SK-N-MC (cell line): ENCODE data around the gene IFI6.
"Not testable (repeated sequence)": the region's sequence is repeated elsewhere in the genome, so short reads cannot be mapped to it uniquely, and the experiment has no call there.

Source experiments
- DNase-seq: peaks from one replicate; pipeline ENCODE4 v3.0.0-alpha.2; 2011; ENCODE audit warnings: low read depth, low spot score
- H3K27ac ChIP-seq: fragments of 200-600 bp; sonication (generic); 2 replicates; pipeline ENCODE4 v1.5.1; 2016; ENCODE audit warnings: mixed run types
- H3K36me3 ChIP-seq: fragments of 200-600 bp; sonication (generic); 2 replicates; pipeline ENCODE4 v1.6.1; 2017; ENCODE audit warnings: antibody characterized with exemption, low read length, mixed read lengths; ENCODE audit not compliant: insufficient read depth
- H3K4me3 ChIP-seq: fragments of 200-600 bp; sonication (generic); 2 replicates; pipeline ENCODE4 v1.5.1; 2016
- H3K9ac ChIP-seq: fragments of 200-600 bp; sonication (generic); 2 replicates; pipeline ENCODE4 v1.8.0; 2017; ENCODE audit warnings: mixed run types, mixed read lengths; ENCODE audit not compliant: insufficient read length
- H3K9me3 ChIP-seq: fragments of 200-600 bp; sonication (generic); 2 replicates; pipeline ENCODE4 v1.6.1; 2017; ENCODE audit warnings: low read depth, mild to moderate bottlenecking, antibody characterized with exemption, low read length, moderate library complexity, mixed read lengths
- EZH2 ChIP-seq: fragments of 200-600 bp; sonication (generic); IDR thresholded peaks from one replicate; pipeline ENCODE4 v1.6.1; 2017; ENCODE audit warnings: antibody characterized with exemption
- FOXP2 ChIP-seq: optimal IDR thresholded peaks from 2 replicates; pipeline ENCODE3; 2011; ENCODE audit warnings: mild to moderate bottlenecking, moderate library complexity; ENCODE audit not compliant: insufficient read depth; ENCODE audit errors: extremely low read length, control extremely low read depth
- POLR2AphosphoS5 ChIP-seq: IDR thresholded peaks from 2 replicates; pipeline ENCODE4 v1.6.1; 2012; ENCODE audit warnings: mild to moderate bottlenecking, low read depth, low read length, borderline replicate concordance

The IFI6 gene

DNA sequence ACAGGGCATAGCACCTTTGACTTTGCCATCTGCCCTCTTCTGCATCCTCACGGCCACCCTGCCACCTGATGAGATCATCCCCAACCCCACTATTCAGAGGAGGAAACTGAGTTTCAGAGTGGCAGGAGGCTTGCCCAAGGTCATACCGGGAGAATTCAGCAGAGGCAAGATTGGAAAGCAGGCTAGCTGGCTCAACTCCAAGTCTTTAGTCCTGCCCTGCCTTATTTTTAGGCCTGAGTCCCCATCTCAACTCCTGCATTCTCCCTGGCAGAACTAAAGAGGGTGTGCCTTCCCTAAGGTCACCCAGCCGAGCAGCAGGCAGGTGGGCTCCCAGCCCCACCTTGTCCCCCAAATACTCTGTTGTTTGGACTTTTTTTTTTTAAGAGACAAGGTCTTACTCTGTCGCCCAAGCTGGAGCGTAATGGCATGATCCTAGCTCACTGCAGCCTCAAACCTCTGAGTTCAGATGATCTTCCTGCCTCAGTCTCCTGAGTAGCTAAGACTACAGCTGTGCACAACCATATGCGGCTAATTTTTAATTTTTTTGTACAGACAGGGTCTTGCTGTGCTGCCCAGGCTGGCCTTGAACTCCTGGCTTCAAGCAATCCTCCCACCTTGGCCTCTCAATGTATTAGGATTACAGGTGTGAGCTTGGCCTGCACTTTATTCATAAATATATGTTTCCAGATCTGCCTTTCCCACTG is 23.2 kb downstream of the IFI6 start:
- DNase-seq: no peak
- Histone ChIP-seq H3K27ac (no peak overlapping the region), H3K4me3 (no peak overlapping the region), H3K36me3 (no peaks in the 10 kb centered on the region), H3K9me3 (no peaks in the 10 kb centered on the region), H3K9ac (no peak overlapping the region)
- TF ChIP-seq EZH2 (no peak), FOXP2 (no peak)

DNA sequence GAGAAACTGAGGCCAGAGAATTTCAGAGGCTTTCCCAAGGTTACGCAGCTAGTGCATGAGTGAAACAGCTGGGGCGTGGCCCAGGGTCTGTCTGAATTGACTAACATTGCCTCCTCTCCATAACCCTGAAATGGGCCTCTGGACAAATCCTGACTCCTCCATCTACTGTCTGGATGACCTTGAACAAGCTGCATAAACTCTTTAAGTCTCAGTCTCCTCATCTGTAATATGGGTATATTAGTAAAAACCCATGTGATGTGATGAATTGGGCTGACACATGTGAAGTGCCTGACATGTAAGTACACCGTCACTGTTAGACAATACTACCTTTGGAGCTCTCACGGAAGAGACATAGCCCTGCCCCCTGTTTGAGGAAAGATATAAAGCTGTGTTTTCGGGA is 24.7 kb downstream of the IFI6 start:
- TF ChIP-seq EZH2 (no peak), POLR2AphosphoS5 (no peak), FOXP2 (no peak)
- Histone ChIP-seq H3K27ac (no peak overlapping the region), H3K9ac (no peak overlapping the region), H3K9me3 (no peaks in the 10 kb centered on the region), H3K36me3 (no peaks in the 10 kb centered on the region), H3K4me3 (no peak overlapping the region)
- DNase-seq: no peak

DNA sequence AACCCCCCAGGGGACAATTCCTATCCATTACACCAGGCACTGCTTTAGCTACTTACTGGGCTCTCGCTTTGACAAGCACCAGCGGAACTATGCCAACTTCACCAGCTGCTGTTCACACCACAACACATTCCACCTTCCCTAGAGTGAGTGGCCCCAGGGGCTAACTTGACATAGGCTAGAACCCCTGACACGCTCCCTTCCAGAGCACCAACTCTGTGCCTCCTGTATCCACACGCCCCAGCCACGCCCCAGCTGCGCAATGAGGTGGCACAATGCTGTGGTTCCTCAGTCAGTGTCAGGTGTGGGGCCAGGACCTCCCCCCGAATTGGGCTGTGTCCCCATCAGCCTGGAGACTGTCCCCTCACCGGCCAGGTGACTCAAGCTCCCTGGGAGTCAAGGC is 25.3 kb downstream of the IFI6 start:
- no peak overlapping the region for H3K27ac ChIP-seq
- no peaks in the 10 kb centered on the region for H3K9me3 ChIP-seq
- DNase-seq: no peak
- H3K9ac ChIP-seq: no peak overlapping the region
- TF ChIP-seq POLR2AphosphoS5: no peak
- TF ChIP-seq EZH2: no peak
- no peak for TF ChIP-seq FOXP2
- no peaks in the 10 kb centered on the region for H3K36me3 ChIP-seq
- no peak overlapping the region for H3K4me3 ChIP-seq

DNA sequence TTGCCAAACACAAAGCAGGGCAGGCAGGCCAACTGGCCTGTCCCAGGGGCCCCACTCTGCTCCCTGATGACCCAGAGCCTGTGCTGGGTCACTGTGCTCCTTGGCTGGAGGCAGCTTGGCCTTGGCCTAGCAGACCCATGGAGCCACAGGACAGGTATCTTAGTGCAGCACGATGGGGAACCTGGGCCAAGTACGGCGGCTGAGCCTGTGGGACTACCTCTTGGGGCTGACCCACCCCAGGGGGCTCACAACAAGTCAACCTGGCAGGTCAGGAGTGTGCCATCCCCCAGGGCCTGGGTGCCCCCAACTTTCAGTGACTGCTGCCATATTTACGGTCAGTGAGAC is 26.9 kb downstream of the IFI6 start:
- Histone ChIP-seq H3K9me3 (no peaks in the 10 kb centered on the region), H3K4me3 (no peak overlapping the region), H3K27ac (no peak overlapping the region), H3K36me3 (no peaks in the 10 kb centered on the region), H3K9ac (no peak overlapping the region)
- DNase-seq: no peak
- TF ChIP-seq POLR2AphosphoS5 (no peak), EZH2 (no peak), FOXP2 (no peak)

DNA sequence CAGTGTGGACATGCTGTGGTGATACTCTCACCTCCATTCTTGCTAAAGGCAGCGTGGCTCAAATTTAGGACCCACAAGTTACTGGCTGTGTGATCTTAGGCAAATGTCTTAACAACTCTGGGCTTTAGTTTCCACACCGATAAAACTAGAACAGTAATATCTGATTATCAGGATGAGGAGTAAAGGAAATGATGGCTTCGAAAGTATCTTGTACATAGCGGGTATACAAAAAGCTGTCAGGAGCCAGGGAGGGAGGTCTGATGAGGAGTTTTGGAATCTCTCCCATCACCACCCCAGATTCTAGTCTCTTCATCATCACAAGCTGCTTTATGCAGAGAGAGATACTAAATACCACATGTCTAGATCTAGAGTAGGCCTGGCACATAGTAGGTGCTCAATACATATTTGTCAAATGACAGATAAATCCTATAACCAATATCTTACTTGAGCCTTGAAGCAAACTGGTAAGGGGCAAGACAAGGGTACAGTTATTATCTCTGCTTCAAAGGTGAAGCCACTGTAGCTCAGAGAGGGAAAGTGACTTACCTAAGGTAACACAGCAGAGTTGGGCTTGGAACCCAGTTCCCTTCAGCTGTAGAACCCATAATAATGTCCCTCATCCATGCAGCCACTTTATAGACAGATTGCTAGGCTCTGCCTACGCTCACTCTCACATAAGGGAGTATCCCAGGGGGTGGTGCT is 27.5 kb downstream of the IFI6 start:
- Histone ChIP-seq H3K9me3 (no peaks in the 10 kb centered on the region), H3K27ac (no peak overlapping the region), H3K36me3 (no peaks in the 10 kb centered on the region), H3K4me3 (no peak overlapping the region), H3K9ac (no peak overlapping the region)
- DNase-seq: no peak
- TF ChIP-seq FOXP2: no peak
- no peak for TF ChIP-seq POLR2AphosphoS5
- no peak for TF ChIP-seq EZH2

DNA sequence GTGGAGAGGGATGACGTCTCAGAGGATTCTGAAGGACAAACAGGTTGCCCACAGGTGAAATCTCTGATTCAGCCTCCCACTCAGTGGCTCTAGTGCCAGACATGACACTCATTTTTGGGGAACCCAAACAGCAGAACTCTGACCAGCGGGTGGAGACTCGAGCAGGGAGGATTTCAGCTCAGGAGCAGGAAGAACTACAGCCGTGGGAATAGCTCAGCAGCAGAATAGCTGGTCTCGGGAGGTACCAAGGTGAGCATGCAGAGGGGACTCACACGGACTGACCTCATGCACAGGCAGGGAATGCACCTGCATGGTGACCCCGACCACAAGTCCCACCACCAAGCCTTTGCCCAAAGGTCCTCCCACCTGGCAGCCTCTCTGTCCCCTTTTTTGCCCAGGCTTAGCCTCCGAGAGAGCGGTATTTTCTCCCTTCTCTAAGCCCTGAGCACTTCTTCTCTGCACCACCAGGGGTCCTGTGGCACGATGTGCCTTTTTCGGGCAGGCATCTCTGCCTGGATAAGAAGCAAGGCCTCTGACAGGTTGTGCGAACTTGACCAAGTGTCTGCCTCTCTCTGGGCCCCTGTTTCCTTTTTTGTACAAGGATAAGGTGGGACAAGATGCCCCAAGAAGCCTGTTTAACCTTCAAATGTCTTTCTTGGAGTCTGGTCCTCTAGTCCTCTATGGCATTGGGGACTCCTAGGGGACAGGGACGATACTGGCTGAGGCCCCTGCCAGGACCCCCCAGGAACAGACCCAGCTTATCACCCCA is 28.2 kb downstream of the IFI6 start:
- H3K27ac ChIP-seq: no peak overlapping the region
- H3K9ac ChIP-seq: no peak overlapping the region
- H3K4me3 ChIP-seq: no peak overlapping the region
- no peak for DNase-seq
- TF ChIP-seq FOXP2 (no peak), POLR2AphosphoS5 (no peak), EZH2 (no peak)
- H3K36me3 ChIP-seq: no peaks in the 10 kb centered on the region
- no peaks in the 10 kb centered on the region for H3K9me3 ChIP-seq

DNA sequence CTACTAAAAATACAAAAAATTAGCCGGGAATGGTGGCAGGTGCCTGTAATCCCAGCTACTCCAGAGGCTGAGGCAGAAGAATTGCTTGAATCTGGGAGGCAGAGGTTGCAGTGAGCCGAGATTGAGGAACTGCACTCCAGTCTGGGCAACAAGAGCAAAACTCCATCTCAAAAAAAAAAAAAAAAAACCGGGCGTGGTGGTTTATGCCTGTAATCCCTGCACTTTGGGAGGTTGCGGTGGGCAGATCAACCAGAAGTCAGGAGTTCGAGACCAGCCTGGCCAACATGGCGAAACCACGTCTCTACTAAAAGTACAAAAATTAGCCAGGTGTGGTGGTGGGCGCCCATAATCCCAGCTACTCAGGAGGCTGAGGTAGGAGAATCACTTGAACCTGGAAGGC is 31.5 kb downstream of the IFI6 start:
- not testable (repeated sequence) for DNase-seq, H3K9me3 ChIP-seq, H3K27ac ChIP-seq, H3K4me3 ChIP-seq, H3K36me3 ChIP-seq, H3K9ac ChIP-seq

DNA sequence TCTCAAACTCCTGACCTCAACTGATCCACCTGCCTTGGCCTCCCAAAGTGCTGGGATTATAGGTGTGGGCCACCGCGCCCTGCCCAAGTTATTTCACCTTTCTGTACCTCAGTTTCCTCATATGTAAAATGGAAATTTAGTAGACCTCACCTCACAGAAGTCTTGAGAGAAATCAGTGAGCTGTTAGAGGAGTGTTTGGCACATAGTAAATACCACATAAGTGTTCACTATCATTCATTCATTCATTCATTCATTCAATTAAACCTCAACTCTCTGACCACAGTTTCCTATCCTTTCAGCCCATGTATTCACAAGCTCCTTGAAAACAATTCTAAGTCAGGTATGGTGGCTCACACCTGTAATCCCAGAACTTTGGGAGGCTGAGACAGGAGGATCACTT is 33.2 kb downstream of the IFI6 start:
- DNase-seq: no peak
- no peak overlapping the region for H3K4me3 ChIP-seq
- no peaks in the 10 kb centered on the region for H3K36me3 ChIP-seq
- no peaks in the 10 kb centered on the region for H3K9me3 ChIP-seq
- no peak overlapping the region for H3K9ac ChIP-seq
- no peak overlapping the region for H3K27ac ChIP-seq
- TF ChIP-seq EZH2: no peak
- no peak for TF ChIP-seq POLR2AphosphoS5

DNA sequence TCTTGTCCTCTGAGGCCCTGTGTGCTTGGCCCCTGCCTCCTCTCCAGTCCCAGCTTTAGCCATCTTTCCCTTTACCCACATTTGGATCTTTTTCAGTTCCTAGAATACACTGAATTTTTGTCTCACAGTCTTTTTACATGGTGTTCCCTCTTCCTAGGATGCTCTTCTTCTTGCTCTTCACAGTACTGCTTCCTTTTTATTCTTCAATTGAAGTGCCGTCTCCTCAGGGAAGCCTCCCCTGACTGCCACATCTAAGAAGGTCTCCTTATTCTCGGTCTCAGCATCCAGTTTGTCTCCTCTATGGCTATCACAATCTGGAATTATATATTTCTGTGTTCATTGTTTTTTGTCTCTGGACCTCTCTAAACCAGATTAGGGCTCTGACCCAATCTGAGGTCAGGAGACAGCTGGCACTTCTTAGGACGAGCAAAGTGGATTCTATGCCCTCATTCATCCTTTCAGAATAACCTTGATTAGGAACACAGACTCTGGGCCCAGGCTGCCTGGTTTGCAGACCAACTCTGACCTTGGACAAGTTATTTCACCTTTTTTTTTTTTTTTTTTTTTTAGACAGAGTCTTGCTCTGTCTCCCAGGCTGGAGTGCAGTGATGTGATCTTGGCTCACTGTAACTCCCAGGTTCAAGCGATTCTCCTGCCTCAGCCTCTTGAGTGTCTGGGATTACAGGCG is 33.8 kb downstream of the IFI6 start:
- H3K9me3 ChIP-seq: no peaks in the 10 kb centered on the region
- no peaks in the 10 kb centered on the region for H3K36me3 ChIP-seq
- no peak for TF ChIP-seq EZH2
- TF ChIP-seq POLR2AphosphoS5: no peak
- no peak for TF ChIP-seq FOXP2
- no peak overlapping the region for H3K27ac ChIP-seq
- H3K9ac ChIP-seq: no peak overlapping the region
- no peak overlapping the region for H3K4me3 ChIP-seq
- DNase-seq: no peak
